Stimulated activated naive CD8-positive, alpha-beta T cell treated with anti-CD3 and anti-CD28 coated beads, Interleukin-15, Interleukin-2, amounts not matched to agents 100 ng/mL and 50 ng/mL, for 24 hours (primary cell): ENCODE data around the gene VPS8.

ENCODE experiments used
- H3K27ac Mint-ChIP-seq: one replicate; pipeline ENCODE4 v1.8.0; 2021; ENCODE audit warnings: mild to moderate bottlenecking, mixed read lengths
- H3K27me3 Mint-ChIP-seq: one replicate; pipeline ENCODE4 v1.8.0; 2021; ENCODE audit warnings: mixed read lengths
- H3K36me3 Mint-ChIP-seq: one replicate; pipeline ENCODE4 v1.8.0; 2021; ENCODE audit warnings: low read depth, mixed read lengths
- H3K4me1 Mint-ChIP-seq: one replicate; pipeline ENCODE4 v1.8.0; 2021; ENCODE audit warnings: low read depth, mixed read lengths
- H3K4me3 Mint-ChIP-seq: one replicate; pipeline ENCODE4 v1.8.0; 2021; ENCODE audit warnings: mild to moderate bottlenecking, mixed read lengths
- H3K9me3 Mint-ChIP-seq: one replicate; pipeline ENCODE4 v1.8.0; 2021; ENCODE audit warnings: mixed read lengths

VPS8 gene

DNA sequence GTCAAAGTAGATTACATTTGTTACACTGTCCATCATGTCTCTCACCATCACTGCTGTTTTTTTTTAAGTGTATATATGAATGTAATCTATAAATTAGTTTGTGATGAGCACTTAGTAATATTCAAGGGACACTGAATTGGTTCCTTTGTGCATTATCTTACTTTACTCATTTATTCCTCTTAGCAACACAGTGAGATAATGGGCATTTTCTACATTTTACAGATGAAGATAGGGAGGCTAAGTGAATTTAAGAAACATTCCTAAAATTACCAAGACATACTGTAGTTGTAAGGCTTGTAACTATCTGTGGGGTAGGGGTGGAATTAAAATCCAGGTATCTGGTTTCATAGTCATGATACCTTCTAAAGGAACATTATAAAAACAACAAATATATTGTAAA is 33.9 kb downstream of the VPS8 start:
- no peak overlapping the region for H3K4me3 Mint-ChIP-seq
- H3K9me3 Mint-ChIP-seq: no peaks in the 10 kb centered on the region
- no peaks in the 10 kb centered on the region for H3K27me3 Mint-ChIP-seq
- no peak overlapping the region for H3K27ac Mint-ChIP-seq
- H3K36me3 Mint-ChIP-seq: peaks cover 22% of the 10 kb centered on the region
- H3K4me1 Mint-ChIP-seq: no peaks in the 10 kb centered on the region

DNA sequence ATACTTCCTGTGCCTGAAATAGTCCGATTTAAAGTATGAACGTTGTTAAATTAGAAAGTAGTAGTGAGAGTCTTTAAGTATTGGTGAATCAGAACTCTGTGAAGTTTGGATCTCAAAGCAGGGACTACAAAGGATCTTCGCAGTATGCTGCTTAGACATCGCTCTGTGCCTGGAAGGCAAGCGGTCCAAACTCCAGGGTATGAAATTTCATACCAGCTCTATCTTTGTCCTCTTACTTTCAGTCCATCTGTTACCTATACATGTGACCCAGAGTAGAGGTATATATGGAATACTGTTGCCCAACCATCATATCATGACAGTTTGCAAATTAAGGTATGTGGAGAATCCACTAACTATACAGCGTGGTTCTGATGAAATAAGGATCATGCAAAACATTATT is 34.5 kb downstream of the VPS8 start:
- Mint-ChIP-seq H3K4me1 (no peaks in the 10 kb centered on the region), H3K27ac (no peak overlapping the region), H3K36me3 (peaks cover 23% of the 10 kb centered on the region), H3K4me3 (no peak overlapping the region), H3K9me3 (no peaks in the 10 kb centered on the region), H3K27me3 (no peaks in the 10 kb centered on the region)

DNA sequence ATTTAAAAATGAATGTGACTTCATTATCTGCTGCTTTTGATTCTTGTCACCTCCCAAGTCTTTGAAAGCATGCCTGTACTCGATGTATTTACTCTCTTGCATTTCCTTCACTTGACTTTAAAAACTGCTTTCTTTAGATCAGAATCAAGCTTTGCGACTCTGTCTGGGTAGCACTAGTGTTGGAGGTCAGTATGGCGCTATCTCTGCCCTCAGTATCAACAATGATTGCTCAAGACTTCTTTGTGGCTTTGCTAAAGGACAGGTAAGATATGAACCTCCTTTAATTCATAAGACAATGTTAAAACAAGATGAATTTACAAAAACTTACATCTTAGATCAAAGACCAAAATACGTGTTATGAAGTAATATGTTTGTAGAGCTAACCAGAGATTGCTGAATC is 37.0 kb downstream of the VPS8 start:
- Mint-ChIP-seq H3K27me3 (no peaks in the 10 kb centered on the region), H3K36me3 (peaks cover 44% of the 10 kb centered on the region)

DNA sequence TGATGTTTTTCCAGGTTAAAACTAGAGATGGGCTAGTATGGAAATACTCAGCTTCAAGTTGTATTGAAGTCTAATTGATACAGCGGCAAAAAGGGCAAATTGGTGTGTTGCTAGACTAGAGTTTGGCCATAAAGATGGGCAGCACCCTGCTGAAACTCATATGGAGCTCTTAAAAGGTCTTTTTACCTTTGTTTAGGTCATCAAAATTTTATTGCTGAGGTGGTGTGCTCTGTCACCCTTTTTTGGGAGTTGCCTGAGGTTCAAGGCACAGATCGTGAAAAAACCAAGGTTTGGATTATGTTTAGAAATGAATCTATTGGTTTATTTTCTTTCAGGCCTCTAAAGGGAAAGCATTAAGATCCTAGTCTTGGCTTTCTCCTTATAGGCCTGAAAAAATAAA is 38.2 kb downstream of the VPS8 start:
- Mint-ChIP-seq H3K9me3 (no peaks in the 10 kb centered on the region), H3K36me3 (peaks cover 54% of the 10 kb centered on the region), H3K27ac (no peak overlapping the region), H3K27me3 (no peaks in the 10 kb centered on the region), H3K4me3 (no peak overlapping the region), H3K4me1 (no peaks in the 10 kb centered on the region)

More for the DNA sequence above, 37.0 kb downstream of the VPS8 start:
- H3K4me1 Mint-ChIP-seq: no peaks in the 10 kb centered on the region
- H3K4me3 Mint-ChIP-seq: no peak overlapping the region
- H3K27ac Mint-ChIP-seq: no peak overlapping the region
- no peaks in the 10 kb centered on the region for H3K9me3 Mint-ChIP-seq

DNA sequence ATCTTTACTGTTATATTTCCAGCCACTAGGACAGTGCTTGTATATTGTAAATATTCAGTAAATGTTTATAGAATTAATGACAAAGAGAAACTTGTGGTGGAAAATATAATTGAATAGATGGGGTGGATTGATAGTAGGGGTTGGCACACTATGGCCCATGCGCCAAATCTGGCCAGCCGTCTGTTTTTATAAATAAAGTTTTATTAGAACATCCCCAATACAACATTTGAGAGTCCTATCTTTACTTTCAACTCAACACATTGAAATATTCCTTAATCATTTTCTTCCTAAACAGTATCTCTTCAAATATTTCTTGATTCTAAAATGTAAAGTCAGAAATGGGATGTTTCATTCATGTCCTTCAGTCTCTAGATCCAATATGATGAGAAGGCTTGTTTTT is 45.1 kb downstream of the VPS8 start:
- Mint-ChIP-seq H3K9me3 (no peaks in the 10 kb centered on the region), H3K4me3 (no peak overlapping the region), H3K27ac (no peak overlapping the region), H3K36me3 (peaks cover 70% of the 10 kb centered on the region), H3K4me1 (no peaks in the 10 kb centered on the region), H3K27me3 (no peaks in the 10 kb centered on the region)

DNA sequence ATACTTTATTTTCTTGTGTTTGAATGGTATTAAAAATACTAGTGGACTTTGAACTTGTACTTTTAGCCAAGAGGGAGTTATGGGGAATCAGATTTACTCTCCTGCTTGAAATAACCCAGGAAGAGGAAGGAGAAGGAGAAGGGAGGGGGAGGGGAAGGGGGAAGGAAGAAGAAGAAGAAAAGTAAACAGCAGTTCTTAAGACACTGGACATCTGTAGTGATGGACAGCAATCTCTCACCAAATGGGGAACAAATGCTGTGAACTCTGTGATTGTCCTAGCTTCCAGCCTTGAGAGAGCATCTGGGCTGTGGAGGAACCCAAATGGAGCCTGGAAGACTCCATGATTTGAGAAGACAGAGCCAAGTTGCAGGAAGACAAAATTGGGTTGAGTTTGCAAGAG is 52.0 kb downstream of the VPS8 start:
- Mint-ChIP-seq H3K27me3 (no peaks in the 10 kb centered on the region), H3K27ac (no peak overlapping the region), H3K4me1 (no peaks in the 10 kb centered on the region), H3K4me3 (no peak overlapping the region), H3K9me3 (no peaks in the 10 kb centered on the region), H3K36me3 (peaks cover 56% of the 10 kb centered on the region)

DNA sequence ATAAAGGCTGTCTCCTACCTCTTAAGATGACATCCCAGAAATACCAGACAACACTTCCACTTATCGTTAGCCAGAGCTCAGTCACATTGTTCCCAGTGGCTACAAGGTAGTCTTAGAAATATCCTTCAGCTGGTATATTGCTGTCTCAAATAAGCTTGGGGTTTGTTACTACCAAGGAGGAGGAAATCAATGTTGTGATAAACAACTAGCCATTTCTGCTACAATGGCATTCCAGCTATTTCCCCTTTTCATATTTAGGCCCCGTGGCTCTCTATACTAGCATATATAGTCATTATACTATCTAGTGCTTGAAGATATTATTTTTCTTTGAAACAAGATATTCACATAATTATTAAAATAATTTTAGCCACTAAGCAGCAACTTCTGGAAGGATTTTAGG is 56.5 kb downstream of the VPS8 start:
- no peaks in the 10 kb centered on the region for H3K9me3 Mint-ChIP-seq
- H3K36me3 Mint-ChIP-seq: peaks cover 56% of the 10 kb centered on the region

DNA sequence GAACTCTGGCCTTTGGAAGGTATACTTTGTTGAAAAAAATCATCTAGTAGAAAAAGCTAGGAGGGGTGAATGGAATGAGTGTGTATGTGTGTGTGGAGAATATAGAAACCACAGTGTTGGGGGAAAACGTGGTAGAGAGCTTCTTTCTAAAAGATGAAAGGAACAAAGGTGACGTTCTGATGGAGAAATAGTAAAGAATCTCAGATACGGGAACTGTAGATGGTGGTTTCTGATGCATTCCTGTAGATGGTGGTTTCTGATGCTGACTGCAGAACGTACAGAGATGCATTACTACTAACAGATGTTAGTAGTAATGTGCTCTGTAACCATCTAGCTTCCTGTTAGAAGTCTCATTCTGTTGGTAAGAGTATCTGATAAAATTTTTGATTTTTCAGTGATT is 60.2 kb downstream of the VPS8 start:
- no peaks in the 10 kb centered on the region for H3K27me3 Mint-ChIP-seq
- peaks cover 44% of the 10 kb centered on the region for H3K36me3 Mint-ChIP-seq
- H3K4me3 Mint-ChIP-seq: no peak overlapping the region

More for the DNA sequence above, 56.5 kb downstream of the VPS8 start:
- Mint-ChIP-seq H3K4me1 (peaks cover 6% of the 10 kb centered on the region), H3K27me3 (no peaks in the 10 kb centered on the region), H3K4me3 (no peak overlapping the region), H3K27ac (no peak overlapping the region)

DNA sequence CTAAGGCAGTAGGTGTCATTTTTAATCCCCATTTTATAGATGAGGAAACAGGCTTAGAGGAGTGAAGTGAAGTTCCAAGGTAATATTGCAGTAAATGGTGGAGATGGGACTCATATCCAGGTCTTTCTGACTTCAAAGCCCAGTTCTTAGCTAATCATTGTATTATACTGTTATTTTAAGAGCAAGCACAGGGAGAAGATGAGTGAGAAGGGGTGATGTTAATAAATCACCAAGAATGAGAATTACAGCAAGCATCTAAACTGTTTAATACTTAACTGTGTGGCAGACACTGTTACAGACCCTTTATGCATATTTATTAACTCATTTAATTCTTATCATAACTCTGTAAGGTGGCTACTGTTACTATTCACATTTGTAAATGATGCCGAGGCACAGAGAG is 61.2 kb downstream of the VPS8 start:
- Mint-ChIP-seq H3K9me3 (no peaks in the 10 kb centered on the region), H3K36me3 (peaks cover 38% of the 10 kb centered on the region), H3K27ac (no peak overlapping the region), H3K27me3 (no peaks in the 10 kb centered on the region), H3K4me3 (no peak overlapping the region), H3K4me1 (peaks cover 6% of the 10 kb centered on the region)

More for the DNA sequence above, 60.2 kb downstream of the VPS8 start:
- no peak overlapping the region for H3K27ac Mint-ChIP-seq
- H3K9me3 Mint-ChIP-seq: no peaks in the 10 kb centered on the region
- H3K4me1 Mint-ChIP-seq: peaks cover 6% of the 10 kb centered on the region

DNA sequence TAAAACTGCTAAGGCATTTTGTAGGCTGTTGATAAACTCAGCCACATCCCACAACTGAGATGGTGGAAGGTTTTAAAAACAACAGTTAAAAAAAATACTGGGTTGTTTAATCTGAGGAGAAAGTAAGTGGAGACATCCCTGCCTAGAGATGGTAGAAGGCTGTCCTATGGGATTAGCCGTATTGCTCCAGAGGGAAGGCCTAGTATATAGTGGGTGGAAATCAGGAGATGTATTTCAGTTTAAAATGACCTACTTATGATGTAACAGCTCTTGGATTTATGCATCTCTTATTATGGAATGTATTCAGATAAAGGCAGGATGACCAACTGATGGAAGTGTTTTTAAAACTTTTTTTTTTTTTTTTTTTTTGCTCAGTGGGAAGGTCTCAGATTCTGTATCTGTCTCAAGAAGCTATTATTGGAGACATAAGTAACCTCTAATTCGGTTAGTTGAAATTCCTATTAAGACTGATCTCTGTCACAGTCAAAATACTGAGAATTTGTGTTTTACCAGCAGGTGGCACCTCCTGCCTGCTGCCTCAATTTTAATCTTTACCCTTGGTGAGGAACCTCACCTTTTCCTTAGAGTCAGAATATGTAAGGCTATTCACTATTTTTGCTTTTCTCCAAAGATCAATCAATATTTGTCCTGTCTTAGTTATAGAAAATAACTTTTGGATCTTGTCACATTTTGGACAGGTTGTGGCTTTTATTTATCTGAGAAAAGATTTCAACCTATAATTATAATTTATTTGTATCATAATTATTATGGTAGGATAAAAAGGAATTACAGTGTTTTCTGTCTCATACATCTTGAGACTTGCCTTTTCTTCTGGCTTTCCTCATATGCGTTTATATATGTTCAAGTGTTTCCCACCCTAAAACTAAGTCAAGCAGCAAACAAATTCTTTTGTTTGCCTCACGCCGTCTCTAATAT is 63.0 kb downstream of the VPS8 start:
- Mint-ChIP-seq H3K36me3 (peaks cover 30% of the 10 kb centered on the region), H3K27me3 (no peaks in the 10 kb centered on the region), H3K4me1 (peaks cover 6% of the 10 kb centered on the region), H3K4me3 (no peak overlapping the region), H3K27ac (no peak overlapping the region), H3K9me3 (no peaks in the 10 kb centered on the region)

DNA sequence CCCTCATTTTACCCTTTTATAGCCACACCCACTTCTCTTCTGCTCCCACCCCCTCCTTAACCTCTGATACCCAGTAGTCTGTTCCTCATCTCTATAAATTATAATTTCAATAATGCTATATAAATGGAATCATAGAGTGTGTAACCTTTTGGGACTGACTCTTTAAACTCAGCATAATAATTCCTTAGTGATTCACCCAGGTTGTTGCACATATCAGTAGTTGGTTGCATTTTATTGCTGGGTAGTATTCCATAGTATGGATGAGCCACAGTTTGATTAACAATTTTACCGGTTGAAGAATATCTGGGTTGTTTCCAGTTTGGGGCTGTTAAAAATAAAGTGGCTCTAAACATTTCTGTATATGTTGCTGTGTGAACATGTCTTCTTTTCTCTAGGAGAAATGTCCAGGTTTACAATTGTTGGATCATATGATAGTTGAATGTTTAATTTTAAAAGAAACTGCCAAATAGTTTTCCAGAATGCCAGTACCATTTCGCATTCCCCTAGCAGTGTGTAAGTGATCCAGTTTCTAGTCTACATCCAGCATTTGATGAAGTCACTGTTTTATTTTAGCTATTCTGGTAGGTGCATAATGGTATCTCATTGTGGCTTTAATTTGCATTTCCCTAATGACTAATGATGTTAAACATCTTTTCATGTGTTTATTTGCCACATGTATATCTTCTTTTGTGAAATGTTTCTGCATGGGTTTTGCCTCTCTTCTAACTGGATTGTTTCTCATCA is 68.5 kb downstream of the VPS8 start:
- H3K4me3 Mint-ChIP-seq: no peak overlapping the region
- H3K27me3 Mint-ChIP-seq: no peaks in the 10 kb centered on the region
- no peaks in the 10 kb centered on the region for H3K4me1 Mint-ChIP-seq
- H3K9me3 Mint-ChIP-seq: no peaks in the 10 kb centered on the region
- no peak overlapping the region for H3K27ac Mint-ChIP-seq
- H3K36me3 Mint-ChIP-seq: peaks cover 50% of the 10 kb centered on the region

DNA sequence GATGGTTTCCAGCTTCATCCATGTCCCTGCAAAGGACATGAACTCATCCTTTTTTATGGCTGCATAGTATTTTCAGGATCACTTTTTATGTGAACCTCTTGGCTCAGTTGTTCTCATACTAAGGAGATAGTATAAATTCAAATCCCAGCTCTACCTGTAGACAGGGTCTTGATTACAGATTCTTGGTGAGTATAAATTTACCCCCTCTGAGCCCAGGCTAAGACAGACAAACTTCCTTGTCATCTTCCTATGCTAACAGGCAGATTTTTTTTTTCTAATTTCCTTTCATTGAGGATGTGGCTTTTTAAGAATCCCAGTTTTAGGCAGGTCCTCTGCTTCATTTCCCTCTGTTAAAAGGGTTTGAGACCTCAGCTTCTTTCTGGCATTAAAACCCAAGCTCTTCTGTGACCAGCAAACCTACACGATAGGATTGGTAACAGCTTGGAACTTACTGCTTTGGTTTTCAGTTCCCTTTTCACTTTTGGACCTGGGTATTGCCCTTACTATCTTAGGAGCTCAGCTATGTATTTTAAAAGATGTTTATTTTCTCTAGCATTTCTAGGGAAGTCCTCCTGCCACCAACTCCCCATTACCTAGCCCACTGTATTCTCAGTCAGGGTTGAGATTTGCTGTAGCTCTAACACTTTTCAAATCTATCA is 72.5 kb downstream of the VPS8 start:
- no peak overlapping the region for H3K27ac Mint-ChIP-seq
- H3K36me3 Mint-ChIP-seq: peaks cover 48% of the 10 kb centered on the region

DNA sequence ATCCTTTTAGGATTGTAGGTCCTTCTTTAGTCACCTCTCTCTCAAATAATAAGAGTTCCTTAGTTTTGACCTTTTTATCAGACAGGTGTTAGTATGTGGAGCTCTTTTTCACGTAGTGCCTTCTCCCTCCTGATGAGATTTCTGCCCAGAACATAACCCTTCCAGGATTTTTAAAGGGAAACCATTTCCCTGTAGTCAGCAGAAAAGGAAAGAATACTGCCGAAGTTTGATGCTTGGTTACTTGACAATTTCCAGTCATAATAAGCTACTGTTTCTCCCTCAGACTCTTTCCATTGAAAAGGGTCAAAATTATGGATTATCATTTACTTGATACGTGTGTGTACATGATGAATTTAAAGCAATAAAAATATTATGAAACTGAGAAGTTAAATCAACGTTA is 73.1 kb downstream of the VPS8 start:
- Mint-ChIP-seq H3K27ac (no peak overlapping the region), H3K27me3 (no peaks in the 10 kb centered on the region), H3K9me3 (no peaks in the 10 kb centered on the region), H3K4me3 (no peak overlapping the region), H3K4me1 (no peaks in the 10 kb centered on the region), H3K36me3 (peaks cover 50% of the 10 kb centered on the region)

More for the DNA sequence above, 72.5 kb downstream of the VPS8 start:
- Mint-ChIP-seq H3K9me3 (no peaks in the 10 kb centered on the region), H3K4me3 (no peak overlapping the region), H3K27me3 (no peaks in the 10 kb centered on the region), H3K4me1 (no peaks in the 10 kb centered on the region)

DNA sequence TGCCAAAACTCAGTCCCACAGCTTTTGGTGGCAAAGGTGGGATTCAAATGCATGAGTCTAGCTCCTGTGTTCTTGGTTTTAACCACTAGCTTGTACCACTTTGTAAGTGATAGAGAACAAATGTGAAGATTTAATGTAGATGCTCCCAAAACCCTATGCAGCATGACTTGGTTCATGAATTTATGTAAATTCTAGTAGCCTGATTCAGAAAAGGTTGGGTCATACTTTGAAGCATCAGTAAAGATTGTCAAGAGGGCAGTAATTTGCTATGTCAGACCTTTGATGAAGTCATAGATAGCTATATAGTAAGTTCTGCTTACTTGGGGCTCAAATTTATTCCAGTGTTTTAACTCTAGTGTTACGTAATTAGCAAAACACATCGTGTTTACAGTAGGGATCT is 75.6 kb downstream of the VPS8 start:
- no peak overlapping the region for H3K27ac Mint-ChIP-seq
- no peaks in the 10 kb centered on the region for H3K9me3 Mint-ChIP-seq
- H3K4me3 Mint-ChIP-seq: no peak overlapping the region
- no peaks in the 10 kb centered on the region for H3K4me1 Mint-ChIP-seq
- no peaks in the 10 kb centered on the region for H3K27me3 Mint-ChIP-seq
- peaks cover 37% of the 10 kb centered on the region for H3K36me3 Mint-ChIP-seq

DNA sequence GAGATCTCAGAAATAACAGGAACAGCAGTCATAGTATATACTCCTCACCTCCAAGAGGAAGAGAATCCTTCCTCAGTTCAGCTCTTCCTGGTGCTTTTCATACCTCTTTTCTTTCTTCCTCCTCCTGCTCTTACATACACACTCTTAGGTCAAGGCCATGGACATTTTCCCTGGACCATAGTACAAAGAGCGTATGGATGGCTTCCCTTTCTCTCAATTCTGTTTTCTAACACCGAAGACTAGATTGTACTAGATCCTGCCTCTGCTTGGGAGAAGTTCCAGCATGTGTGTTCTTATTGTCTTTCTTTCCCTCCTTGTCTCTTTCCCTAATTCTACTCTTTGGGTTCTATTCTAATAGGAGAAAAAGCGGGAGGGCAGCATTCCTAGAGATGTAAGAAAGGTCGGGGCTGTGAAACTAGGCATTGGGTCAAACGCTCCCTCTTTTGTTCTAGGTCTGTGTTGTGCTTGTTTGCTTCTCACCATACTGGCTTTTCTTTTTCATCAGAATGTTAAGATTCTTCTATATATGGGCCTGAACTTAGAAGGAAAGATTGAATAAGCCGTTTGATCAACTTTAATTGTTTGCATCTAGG is 77.4 kb downstream of the VPS8 start:
- no peaks in the 10 kb centered on the region for H3K4me1 Mint-ChIP-seq
- H3K4me3 Mint-ChIP-seq: no peak overlapping the region
- no peaks in the 10 kb centered on the region for H3K27me3 Mint-ChIP-seq
- H3K27ac Mint-ChIP-seq: no peak overlapping the region
- H3K36me3 Mint-ChIP-seq: peaks cover 22% of the 10 kb centered on the region
- H3K9me3 Mint-ChIP-seq: no peaks in the 10 kb centered on the region
